GF-D8 (cell line): ENCODE results near the gene ZNF512B.
"Not testable (repeated sequence)": the region's sequence is repeated elsewhere in the genome, so short reads cannot be mapped to it uniquely, and the experiment has no call there.

Experiments
- DNase-seq: peaks from one replicate; lab custom pipeline; 2025; lab: John Stamatoyannopoulos, UW

The ZNF512B gene

GRCh38 chr20:63962426-63963347 is 7.0 kb downstream of the ZNF512B start:
- no peak for DNase-seq

- no peak for DNase-seq
Measured at GRCh38 chr20:63961664-63962425, 7.9 kb downstream of the ZNF512B start.

GRCh38 chr20:63960654-63961621 is 8.8 kb downstream of the ZNF512B start:
- not testable (repeated sequence) for DNase-seq

- DNase-seq, result no peak
Measured at GRCh38 chr20:63959699-63960075, 10.0 kb downstream of the ZNF512B start.

DNA sequence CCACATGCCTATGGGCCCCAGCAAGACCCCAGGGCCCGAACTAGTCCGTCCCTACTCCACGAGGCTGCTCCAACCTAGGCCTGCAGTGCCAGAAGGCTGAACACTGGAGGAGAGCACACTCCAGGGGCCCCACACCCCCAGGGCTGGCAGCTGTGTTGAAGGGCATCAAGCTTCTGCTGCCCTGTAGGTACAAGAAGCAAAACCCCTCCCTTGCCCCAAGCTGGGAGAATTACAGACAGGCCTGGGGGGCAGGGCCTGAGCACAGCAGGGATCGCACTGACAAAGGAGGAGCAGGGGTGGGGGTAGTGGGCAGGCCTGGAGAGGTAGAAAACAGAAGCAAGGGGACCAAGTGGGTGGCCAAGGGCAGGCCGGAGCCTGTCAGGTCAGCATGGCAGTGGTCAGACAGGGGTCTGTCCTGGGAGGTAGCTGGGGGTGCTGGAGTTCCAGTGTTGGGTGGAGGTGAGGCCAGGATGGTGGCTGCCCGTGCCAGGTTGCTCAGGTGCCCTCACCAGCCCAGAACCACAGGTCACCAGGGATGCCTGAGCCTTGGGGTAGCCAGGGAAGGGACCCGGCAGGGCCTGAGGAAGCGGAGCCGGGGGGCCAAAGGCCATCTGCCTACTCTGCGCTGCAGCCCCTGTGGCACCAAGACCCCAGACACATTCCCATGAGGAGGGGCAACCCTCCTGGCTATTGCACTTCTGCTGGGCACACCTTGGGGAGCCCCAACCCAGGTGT is 10.6 kb downstream of the ZNF512B start:
- DNase-seq, result no peak

DNA sequence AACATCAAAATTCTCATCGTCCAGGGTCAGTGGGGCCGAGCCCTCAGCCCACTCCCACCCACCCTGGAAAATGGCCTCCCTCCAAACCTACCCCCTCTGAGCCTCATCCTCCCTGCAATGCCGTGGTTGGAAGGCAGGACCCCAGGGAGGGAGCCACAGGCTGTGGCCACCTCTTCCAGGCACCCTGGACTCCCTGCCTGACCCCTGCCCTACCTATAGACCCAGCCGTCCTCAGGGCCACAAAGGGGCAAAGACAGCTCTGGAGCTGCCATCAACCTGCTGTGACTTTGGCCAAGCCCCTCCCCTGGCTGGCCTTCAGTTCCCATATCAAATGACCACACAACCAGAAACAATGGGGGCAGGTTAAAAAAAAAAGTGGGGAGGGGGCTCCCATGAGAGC is 11.3 kb downstream of the ZNF512B start:
- DNase-seq, result no peak

GRCh38 chr20:63957690-63958441 is 11.9 kb downstream of the ZNF512B start:
- peak; percentile 44 for DNase-seq

DNA sequence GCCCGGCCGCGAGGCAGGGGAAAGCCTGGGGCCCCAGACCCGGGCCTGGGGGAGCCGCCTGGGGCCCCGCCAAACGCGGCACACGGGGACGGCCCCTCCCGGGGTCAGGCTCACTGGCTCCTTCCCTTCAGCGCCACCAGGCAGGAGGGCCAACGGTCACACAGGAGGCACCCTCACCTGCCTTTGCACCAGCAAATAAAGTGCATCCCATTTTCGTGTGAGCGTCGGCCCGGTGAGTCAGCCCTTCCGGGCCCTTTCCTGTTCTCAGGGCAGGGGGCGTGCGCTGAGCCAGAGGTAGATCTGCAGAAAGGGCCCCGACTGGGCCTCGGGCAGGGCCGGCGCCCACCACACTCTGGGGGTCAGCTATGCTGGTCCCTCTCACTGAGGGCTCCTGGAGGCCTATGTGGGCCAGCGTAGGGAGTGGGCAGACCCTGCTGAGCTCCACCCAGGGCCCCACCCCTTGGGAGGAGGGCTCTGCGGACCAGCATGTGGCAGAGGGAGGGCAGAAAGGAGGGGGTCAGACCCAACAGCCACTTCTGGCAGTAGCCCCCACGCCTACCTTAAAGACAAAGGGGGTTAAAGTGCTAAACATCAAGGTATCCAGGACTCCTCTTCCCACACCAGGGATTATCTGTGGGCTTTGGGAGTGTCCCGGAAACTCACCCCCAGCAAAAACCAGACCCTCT is 12.6 kb downstream of the ZNF512B start:
- DNase-seq, result peak; percentile 49

DNA sequence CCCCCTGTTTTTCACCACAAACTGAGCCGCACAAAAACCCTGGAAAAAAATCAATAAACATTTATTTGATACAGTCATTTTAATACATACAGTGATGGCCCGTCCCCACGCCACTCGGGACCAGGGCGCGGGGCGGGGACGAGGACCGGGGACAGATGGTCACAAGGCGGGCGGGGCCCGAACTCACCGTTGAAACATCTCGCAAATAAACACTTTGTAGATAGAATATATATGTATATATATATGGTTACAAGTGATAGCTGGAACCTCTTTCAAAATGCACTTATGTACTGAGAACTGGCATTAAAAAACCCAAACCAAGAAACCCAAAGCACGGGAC is 13.1 kb downstream of the ZNF512B start:
- DNase-seq, result no peak

DNA sequence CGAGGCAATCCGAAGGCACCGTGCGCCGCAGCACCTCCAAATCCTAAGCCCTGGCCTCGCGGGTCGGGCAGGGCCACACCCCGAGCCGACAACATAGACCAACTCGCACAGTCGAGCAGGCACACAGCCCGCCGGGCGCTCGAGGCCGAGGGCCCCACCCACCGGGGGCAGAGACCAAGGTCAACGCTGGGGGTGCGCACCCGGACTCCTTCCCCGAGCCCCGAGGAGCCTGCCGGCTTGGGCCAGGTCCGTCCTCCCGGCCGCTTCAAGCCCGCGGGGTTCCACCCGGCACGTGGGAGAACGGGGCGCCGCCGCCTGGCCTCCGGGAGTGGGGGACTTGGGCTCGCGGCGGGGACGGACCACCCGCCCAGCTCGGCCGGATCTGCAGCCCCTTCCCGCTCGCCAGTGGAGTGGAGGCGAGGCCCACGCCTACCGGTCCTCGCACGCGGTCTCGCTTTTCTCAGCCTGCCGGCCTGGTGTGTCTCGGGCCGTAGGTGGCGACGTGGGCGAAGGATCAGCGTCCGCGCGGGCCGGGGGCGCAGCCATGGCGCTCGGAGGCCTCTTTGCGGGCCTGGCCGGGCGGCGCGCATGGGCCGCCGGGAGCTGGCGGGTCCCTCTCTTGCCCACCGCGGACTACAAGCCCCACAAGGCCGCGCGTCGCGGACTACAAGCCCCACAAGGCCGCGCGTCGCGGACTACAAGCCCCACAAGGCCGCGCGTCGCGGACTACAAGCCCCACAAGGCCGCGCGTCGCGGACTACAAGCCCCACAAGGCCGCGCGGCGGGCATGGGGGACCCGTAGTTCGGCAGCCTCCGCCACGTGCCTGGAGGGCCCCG is 13.7 kb downstream of the ZNF512B start, which contains the start of gene UCKL1:
TSS of gene UCKL1 (minus strand) at position 590 of the 837 bp plus-strand sequence. CDS start at position 546, 44 bp downstream.
- DNase-seq, result peak; percentile 60

DNA sequence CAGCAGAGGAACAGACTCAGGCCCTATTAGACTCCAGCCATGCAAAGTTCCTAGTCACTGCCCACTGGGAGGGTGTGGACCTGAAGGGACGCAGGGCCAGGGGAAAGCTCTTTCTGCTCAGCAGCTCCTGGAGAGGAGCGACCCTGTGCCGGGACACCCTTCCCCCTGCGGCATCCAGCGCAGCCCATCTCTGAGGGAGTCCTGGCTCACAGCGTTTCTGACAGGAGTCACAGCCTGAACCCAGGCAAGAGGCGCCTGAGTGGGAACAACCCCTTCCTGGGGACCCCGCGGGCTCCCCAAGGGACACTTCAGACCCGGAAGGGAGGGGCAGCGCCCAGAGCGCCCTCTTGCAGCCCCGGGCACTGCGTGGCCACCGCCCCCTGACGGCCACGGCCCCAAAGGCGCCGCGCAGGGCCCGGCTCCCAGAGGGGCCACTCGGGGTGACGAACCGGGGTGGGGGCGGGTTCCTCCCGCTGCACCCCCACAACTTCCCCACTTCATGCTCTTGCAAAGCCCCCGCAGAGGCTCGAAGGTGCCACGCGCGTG is 14.4 kb downstream of the ZNF512B start:
- peak; percentile 3 for DNase-seq

DNA sequence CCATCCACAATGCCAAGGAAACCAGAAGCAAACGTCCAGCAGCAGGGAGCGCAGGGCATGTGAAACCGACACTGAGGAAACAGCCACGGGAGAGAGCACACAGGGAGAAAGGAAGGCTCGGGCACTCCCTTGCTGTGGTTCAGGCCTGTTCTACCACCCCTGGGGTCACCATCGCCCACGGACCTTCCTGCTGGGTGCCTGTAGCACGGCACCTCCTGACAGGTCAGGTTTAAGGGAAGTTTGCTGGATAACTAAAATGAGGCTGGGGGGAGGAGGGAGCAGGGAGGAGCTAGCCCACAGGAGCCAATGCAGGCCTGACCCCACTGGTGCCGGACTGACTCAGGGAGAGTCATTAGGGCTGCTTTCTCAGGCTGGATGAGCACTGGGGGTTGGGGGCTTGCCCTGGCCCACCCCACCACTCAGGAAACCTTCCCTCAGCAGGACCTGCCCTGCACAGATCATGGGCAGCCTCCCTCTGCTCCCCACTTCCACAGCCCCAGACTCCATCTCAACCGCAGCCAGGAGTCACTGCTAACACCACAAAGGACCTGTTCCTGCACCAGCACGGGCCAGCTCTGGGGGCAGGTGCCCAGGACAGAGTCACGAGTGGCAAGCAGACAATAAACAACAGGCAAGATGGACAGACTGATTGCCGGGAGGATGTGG is 15.8 kb downstream of the ZNF512B start:
- DNase-seq, result no peak

- no peak for DNase-seq
Measured at GRCh38 chr20:63952769-63953168, 17.0 kb downstream of the ZNF512B start.

GRCh38 chr20:63952210-63952535 is 17.6 kb downstream of the ZNF512B start:
- no peak for DNase-seq

DNA sequence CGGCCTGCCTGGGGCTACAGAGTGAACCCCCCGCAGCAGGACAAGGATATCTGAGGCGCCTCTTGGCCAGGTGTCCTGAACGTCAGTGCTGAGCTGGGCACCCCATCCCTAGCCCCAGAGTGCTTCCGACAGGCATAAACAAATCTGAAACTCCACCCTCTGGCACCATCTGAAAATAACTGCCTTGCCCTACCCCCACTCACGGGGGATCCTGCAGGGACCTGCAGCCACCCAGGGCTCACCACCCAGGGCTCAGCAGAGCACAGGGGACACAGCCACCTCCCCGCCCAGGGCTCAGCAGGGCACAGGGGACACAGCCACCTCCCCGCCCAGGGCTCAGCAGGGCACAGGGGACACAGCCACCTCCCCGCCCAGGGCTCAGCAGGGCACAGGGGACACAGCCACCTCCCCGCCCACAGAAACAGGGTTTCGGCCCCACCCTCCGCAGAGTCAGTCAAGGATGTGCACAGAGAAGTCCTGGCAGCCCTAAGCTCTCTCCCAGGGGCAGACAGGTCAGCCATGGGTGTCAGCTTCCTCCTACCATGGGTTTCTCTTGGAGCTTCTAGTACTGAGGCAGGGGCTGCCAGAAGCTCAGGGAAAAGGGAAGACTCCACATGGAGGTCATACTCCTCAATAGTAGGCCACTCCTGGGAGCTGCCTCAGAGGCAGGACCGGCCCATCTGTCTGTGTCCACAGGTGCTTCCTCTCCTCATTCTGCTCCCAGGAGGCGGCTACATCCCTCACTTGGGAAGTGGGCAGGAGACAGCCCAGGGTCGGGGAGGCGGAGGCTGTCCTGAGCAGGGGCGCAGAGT is 18.1 kb downstream of the ZNF512B start:
- no peak for DNase-seq

DNA sequence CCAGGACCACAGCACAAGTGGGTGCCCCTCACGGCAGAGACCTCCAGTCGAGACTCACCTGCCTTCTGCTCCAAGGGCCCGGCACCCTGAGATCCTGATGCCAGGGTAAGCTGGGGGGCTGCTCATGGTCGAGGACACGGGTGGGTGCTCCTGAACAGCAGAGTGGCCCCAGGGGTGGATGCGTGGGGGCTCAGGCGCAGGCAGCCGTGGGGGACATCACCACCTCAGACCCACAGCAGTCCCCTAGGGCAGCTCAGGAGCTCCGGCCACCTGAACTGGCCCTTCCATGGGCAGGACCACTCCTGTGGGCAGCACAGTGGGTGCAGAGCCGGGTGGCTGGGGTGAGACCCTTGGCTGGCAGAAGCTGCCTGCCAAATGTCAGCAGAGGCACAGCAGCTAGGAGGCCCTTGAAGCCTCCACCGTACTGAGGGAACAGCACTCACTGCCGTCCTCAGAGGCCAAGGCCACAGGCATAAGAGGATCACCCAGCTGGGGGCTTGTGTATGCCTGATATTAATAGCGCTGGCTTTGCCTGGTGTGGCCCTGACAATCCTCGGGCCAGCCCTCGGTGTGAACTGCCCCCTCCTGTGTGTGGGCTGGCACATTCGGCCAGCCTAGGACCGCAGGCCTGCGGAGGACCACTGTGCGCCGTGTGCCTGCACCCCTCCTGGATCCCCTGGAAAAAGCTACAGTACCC is 18.9 kb downstream of the ZNF512B start:
- no peak for DNase-seq
